Osteoblast (primary cell): ENCODE measurements around the gene NIPA2. TPM values are rescaled to one million over a fixed set of nuclear protein-coding genes. Genes with fewer than 3 reads are reported as not detected.

Source experiments
- DNase-seq: peaks from one replicate; pipeline ENCODE4 v3.0.0; 2011; ENCODE audit warnings: low spot score, mixed read lengths; ENCODE audit not compliant: insufficient read length; ENCODE audit errors: missing footprints
- H2AFZ ChIP-seq: 2 replicates; pipeline ENCODE4 v1.6.0; 2011; ENCODE audit warnings: mild to moderate bottlenecking, low read length
- H3K27ac ChIP-seq: 2 replicates; pipeline ENCODE4 v1.5.1; 2011; ENCODE audit warnings: mild to moderate bottlenecking, low read depth, low read length, moderate library complexity
- H3K27me3 ChIP-seq: 2 replicates; pipeline ENCODE4 v1.6.0; 2012; ENCODE audit warnings: mild to moderate bottlenecking, control low read depth, inconsistent platforms, low read length, moderate library complexity; ENCODE audit not compliant: insufficient read depth
- H3K36me3 ChIP-seq: 2 replicates; pipeline ENCODE4 v1.5.1; 2011; ENCODE audit warnings: mild to moderate bottlenecking, low read length, control low read depth, moderate library complexity; ENCODE audit not compliant: insufficient read depth
- H3K4me1 ChIP-seq: 2 replicates; pipeline ENCODE4 v1.5.1; 2011; ENCODE audit warnings: mild to moderate bottlenecking, low read length, control low read depth, moderate library complexity; ENCODE audit not compliant: insufficient read depth
- H3K4me2 ChIP-seq: 2 replicates; pipeline ENCODE4 v1.6.0; 2011; ENCODE audit warnings: mild to moderate bottlenecking, low read length; ENCODE audit not compliant: insufficient read depth
- H3K4me3 ChIP-seq: fragments of 200-600 bp; sonication (generic); 3 replicates; pipeline ENCODE4 v1.5.1; 2012; ENCODE audit warnings: mild to moderate bottlenecking, low read length, inconsistent platforms; ENCODE audit not compliant: insufficient read depth
- H3K79me2 ChIP-seq: 2 replicates; pipeline ENCODE4 v1.6.0; 2012; ENCODE audit warnings: mild to moderate bottlenecking, low read length, control low read depth, inconsistent platforms; ENCODE audit not compliant: insufficient read depth
- H3K9me3 ChIP-seq: 2 replicates; pipeline ENCODE4 v1.5.1; 2011; ENCODE audit warnings: low read depth, low read length, control low read depth
- H4K20me1 ChIP-seq: 2 replicates; pipeline ENCODE4 v1.6.0; 2012; ENCODE audit warnings: mild to moderate bottlenecking, low read length, control low read depth; ENCODE audit not compliant: insufficient read depth
- CTCF ChIP-seq: IDR thresholded peaks from 2 replicates; pipeline ENCODE4 v1.5.1; 2011; ENCODE audit warnings: mild to moderate bottlenecking, low read depth, low read length, moderate library complexity; ENCODE audit errors: extremely low read depth
- total RNA-seq: library from RNA; depleted of rRNA; stranded (reverse); fragments of >200 nt; gene quantifications from 2 replicates; pipeline ENCODE4 v1.2.3, GENCODE V29; 2012

Gene NIPA2
- total RNA-seq: 49.8 and 50.3 TPM in 2 replicates

DNA sequence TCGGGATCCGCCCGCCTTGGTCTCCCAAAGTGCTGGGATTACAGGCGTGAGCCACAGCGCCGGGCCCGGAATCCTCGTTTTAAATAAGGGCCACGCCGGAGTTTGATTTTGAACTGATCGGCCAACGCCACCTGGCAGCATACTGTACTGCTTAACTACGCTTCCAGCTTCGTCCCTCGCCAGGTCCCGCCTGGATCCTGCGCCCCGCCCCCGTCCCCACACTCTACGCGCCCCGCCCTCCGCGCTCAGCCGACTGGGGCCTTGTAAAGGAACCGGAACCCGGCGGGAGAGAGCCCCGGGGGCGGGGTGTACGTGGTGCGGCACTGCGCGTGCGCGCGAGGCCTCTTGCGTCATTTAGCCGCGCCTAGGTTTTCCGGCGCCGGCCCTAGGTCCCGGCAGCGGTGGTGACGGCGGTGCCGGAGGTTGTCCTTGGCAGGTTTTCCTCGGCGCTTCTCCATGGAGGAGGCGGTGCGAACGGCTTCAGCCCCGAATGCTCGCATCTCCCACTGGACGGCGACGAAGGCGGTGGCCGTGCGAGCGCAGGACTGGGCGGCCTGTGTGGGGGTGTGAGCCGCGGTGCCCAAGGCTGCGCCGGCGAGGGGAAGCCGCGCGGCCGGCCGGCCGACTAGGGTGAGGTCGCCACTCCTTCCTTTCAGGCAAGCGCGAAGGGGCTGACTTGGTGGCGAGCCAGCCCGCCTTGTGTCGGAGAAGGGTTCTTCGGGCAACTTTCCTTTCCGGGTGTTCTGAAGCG, at the start of gene NIPA2:
Gene NIPA2 (plus strand): TSS at position 375 of the 751 bp plus-strand sequence. CDS start 13,066 bp downstream, outside the sequence.
- Histone ChIP-seq H3K27me3 (no peaks in the 10 kb centered on the region), H4K20me1 (peaks cover 7% of the 10 kb centered on the region), H3K36me3 (peaks cover under 1% of the 10 kb centered on the region), H3K27ac (peak within 1 kb of the TSS; percentile 91), H3K4me2 (peak within 1 kb of the TSS; percentile 87), H3K79me2 (peaks cover 46% of the 10 kb centered on the region), H3K4me1 (no peaks in the 10 kb centered on the region), H3K9me3 (no peaks in the 10 kb centered on the region), H2AFZ (peak within 1 kb of the TSS; percentile 90), H3K4me3 (peak within 1 kb of the TSS; percentile 97)
- peak; percentile 98 for DNase-seq
- TF ChIP-seq CTCF: no peak

GRCh38 chr15:22794063-22794462, 44.4 kb upstream of the NIPA2 start:
- Histone ChIP-seq H3K9me3 (no peaks in the 10 kb centered on the region), H3K27ac (no peak overlapping the region), H3K4me3 (no peak overlapping the region), H3K4me1 (no peaks in the 10 kb centered on the region), H3K36me3 (peaks cover 4% of the 10 kb centered on the region), H3K79me2 (peaks cover 37% of the 10 kb centered on the region), H3K27me3 (no peaks in the 10 kb centered on the region), H2AFZ (no peak overlapping the region), H3K4me2 (no peak overlapping the region), H4K20me1 (peaks cover 6% of the 10 kb centered on the region)
- no peak for TF ChIP-seq CTCF
- no peak for DNase-seq

DNA sequence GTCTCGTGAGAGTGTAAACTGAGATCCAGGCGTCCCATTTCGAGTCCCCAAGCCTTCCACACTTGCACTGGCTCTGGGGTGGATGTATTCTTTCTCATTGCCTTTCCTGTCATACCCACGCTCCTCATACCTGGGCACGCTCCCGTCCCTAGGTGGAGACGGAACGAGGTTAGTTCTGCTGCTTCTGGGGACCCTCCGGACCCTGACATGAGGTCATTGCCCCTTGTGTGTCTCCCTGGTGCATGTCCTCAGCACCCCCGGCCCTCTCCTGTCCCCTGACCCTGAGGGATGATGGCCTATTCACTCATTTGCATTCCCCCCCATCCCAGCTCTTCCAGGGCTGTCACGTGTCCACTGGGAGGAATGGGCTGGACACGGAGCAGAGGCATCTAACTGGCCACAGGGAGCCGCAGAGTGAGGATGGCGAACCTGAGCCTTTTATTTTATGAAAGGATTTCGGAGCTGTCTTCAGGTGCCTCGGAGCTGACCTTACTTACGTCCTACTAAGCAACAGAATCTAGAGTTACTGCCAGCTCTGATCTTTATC, 43.8 kb upstream of the NIPA2 start:
- no peaks in the 10 kb centered on the region for H3K9me3 ChIP-seq
- H3K4me1 ChIP-seq: no peaks in the 10 kb centered on the region
- no peak for TF ChIP-seq CTCF
- no peak overlapping the region for H3K27ac ChIP-seq
- H3K79me2 ChIP-seq: peaks cover 32% of the 10 kb centered on the region
- no peak overlapping the region for H2AFZ ChIP-seq
- peaks cover 6% of the 10 kb centered on the region for H4K20me1 ChIP-seq
- no peaks in the 10 kb centered on the region for H3K27me3 ChIP-seq
- H3K4me3 ChIP-seq: no peak overlapping the region
- H3K4me2 ChIP-seq: no peak overlapping the region
- no peak for DNase-seq
- no peaks in the 10 kb centered on the region for H3K36me3 ChIP-seq
